ENCODE results near the gene ZC3H8.

The ZC3H8 gene

GRCh38 chr2:112166806-112167499 lies 87.9 kb downstream of the ZC3H8 start:
- no peak for DNase-seq
- Histone ChIP-seq H3K4me3 (ENCODE audit: low read depth, low read length) (no peak overlapping the region), H3K27me3 (ENCODE audit: insufficient read depth, low read depth, severe bottlenecking) (no peaks in the 10 kb centered on the region), H3K27ac (no peak overlapping the region), H3K9me3 (ENCODE audit: severe bottlenecking) (no peaks in the 10 kb centered on the region), H3K36me3 (no peaks in the 10 kb centered on the region)
- TF ChIP-seq, protein P1, sequence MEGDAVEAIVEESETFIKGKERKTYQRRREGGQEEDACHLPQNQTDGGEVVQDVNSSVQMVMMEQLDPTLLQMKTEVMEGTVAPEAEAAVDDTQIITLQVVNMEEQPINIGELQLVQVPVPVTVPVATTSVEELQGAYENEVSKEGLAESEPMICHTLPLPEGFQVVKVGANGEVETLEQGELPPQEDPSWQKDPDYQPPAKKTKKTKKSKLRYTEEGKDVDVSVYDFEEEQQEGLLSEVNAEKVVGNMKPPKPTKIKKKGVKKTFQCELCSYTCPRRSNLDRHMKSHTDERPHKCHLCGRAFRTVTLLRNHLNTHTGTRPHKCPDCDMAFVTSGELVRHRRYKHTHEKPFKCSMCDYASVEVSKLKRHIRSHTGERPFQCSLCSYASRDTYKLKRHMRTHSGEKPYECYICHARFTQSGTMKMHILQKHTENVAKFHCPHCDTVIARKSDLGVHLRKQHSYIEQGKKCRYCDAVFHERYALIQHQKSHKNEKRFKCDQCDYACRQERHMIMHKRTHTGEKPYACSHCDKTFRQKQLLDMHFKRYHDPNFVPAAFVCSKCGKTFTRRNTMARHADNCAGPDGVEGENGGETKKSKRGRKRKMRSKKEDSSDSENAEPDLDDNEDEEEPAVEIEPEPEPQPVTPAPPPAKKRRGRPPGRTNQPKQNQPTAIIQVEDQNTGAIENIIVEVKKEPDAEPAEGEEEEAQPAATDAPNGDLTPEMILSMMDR (IDR thresholded peaks at IDR 0.05; ENCODE audit: low read depth, low read length), result no peak

- no peak for DNase-seq
Measured at GRCh38 chr2:112165296-112165695, 89.5 kb downstream of the ZC3H8 start.

DNA sequence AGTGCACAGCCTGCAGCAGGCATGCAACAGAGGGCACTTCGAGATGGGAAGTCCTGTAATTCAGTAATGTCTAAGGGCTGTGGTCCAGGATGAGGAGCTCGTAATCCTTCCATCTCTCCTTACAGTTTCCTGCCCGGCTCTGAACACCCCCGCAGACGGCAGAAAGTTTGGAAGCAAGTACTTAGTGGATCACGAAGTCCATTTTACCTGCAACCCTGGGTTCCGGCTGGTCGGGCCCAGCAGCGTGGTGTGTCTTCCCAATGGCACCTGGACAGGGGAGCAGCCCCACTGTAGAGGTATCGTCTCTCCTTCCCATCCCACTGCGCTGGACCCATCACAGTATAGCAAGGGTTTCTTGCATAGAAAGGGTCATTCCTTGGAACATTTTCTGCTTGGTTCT lies 90.0 kb downstream of the ZC3H8 start:
- Histone ChIP-seq H3K27me3 (ENCODE audit: insufficient read depth, low read depth, severe bottlenecking) (no peaks in the 10 kb centered on the region), H3K9me3 (ENCODE audit: severe bottlenecking) (no peaks in the 10 kb centered on the region), H3K36me3 (no peaks in the 10 kb centered on the region), H3K4me3 (ENCODE audit: low read depth, low read length) (no peak overlapping the region), H3K27ac (no peak overlapping the region)
- DNase-seq, result no peak
- TF ChIP-seq, protein P1 (IDR thresholded peaks at IDR 0.05; ENCODE audit: low read depth, low read length), result no peak

More at GRCh38 chr2:112165296-112165695, 89.5 kb downstream of the ZC3H8 start:
- Histone ChIP-seq H3K4me3 (ENCODE audit: low read depth, low read length) (no peak overlapping the region), H3K27me3 (ENCODE audit: insufficient read depth, low read depth, severe bottlenecking) (no peaks in the 10 kb centered on the region), H3K36me3 (no peaks in the 10 kb centered on the region), H3K27ac (no peak overlapping the region), H3K9me3 (ENCODE audit: severe bottlenecking) (no peaks in the 10 kb centered on the region)
- TF ChIP-seq, protein P1 (IDR thresholded peaks at IDR 0.05; ENCODE audit: low read depth, low read length), result no peak

DNA sequence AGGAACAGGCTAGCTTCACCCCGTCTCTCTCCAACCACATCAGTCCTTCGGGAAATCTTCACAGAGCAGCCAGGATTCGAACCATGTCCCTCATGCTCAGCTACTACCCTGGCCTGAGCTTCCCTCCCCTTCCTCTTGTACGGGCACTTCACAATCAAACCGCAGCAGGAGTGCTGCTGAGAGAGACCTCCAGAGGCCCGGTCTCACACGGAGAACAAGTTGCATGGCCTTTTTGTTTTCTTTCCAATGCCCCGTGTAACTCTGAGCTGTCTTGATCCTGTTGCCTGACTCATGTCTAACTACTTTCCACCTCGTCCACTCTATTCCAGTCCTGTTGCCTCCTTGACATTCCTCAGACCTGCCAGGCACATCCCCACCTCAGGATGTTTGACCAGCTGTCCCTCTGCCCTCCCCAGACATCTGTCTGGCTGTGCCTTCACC lies 91.3 kb downstream of the ZC3H8 start:
- DNase-seq, result no peak
- Histone ChIP-seq H3K27me3 (ENCODE audit: insufficient read depth, low read depth, severe bottlenecking) (no peaks in the 10 kb centered on the region), H3K4me3 (ENCODE audit: low read depth, low read length) (no peak overlapping the region), H3K27ac (no peak overlapping the region), H3K9me3 (ENCODE audit: severe bottlenecking) (no peaks in the 10 kb centered on the region), H3K36me3 (no peaks in the 10 kb centered on the region)
- TF ChIP-seq, protein P1 (IDR thresholded peaks at IDR 0.05; ENCODE audit: low read depth, low read length), result no peak

DNA sequence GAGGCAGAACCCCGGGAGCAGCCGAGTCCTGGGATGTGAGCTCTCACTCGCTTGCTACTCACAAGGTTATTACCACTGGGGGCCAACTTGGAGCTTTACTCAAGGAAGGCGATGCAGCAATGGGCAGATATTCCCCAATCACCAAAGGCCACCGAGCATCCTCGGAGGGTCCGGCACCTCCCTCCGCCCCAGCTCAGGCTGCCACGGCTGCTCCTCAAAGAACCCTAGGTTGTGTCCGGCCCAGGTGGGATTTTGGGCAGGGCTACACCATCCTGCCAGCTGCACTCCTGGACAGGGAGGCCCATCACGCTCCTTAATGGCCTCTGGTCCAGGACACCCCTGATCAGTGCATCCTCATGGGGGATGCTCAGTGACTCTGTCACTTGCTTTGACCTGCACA lies 91.9 kb downstream of the ZC3H8 start:
- DNase-seq, result no peak
- no peaks in the 10 kb centered on the region for H3K27me3 ChIP-seq (ENCODE audit: insufficient read depth, low read depth, severe bottlenecking)
- no peaks in the 10 kb centered on the region for H3K36me3 ChIP-seq
- TF ChIP-seq, protein P1 (IDR thresholded peaks at IDR 0.05; ENCODE audit: low read depth, low read length), result no peak
- H3K9me3 ChIP-seq (ENCODE audit: severe bottlenecking), result no peaks in the 10 kb centered on the region
- H3K4me3 ChIP-seq (ENCODE audit: low read depth, low read length), result no peak overlapping the region
- no peak overlapping the region for H3K27ac ChIP-seq

GRCh38 chr2:112162341-112162740 lies 92.5 kb downstream of the ZC3H8 start:
- TF ChIP-seq, protein P1 (IDR thresholded peaks at IDR 0.05; ENCODE audit: low read depth, low read length), result no peak
- no peak overlapping the region for H3K27ac ChIP-seq
- DNase-seq, result no peak
- no peaks in the 10 kb centered on the region for H3K27me3 ChIP-seq (ENCODE audit: insufficient read depth, low read depth, severe bottlenecking)
- H3K4me3 ChIP-seq (ENCODE audit: low read depth, low read length), result no peak overlapping the region
- no peaks in the 10 kb centered on the region for H3K36me3 ChIP-seq
- H3K9me3 ChIP-seq (ENCODE audit: severe bottlenecking), result no peaks in the 10 kb centered on the region
